Inflammatory macrophage treated with lipopolysaccharide for 4 hours (primary cell): ENCODE results near the gene ZNF544.
"Not testable (repeated sequence)": the region's sequence is repeated elsewhere in the genome, so short reads cannot be mapped to it uniquely, and the experiment has no call there.

ENCODE experiments used
- DNase-seq: peaks from one replicate; pipeline ENCODE4 v3.0.0-alpha.2; 2020

ZNF544 gene

GRCh38 chr19:58258259-58258658 is 29.5 kb downstream of the ZNF544 start:
- DNase-seq, result not testable (repeated sequence)

- DNase-seq, result no peak
These were observed 32.9 kb downstream of the ZNF544 start for GRCh38 chr19:58261600-58261967.

- no peak for DNase-seq
These were observed 33.5 kb downstream of the ZNF544 start for GRCh38 chr19:58261968-58262921.

- no peak for DNase-seq
These were observed 34.2 kb downstream of the ZNF544 start for GRCh38 chr19:58262922-58263296.

- DNase-seq, result no peak
These were observed 36.4 kb downstream of the ZNF544 start for GRCh38 chr19:58265100-58265499.

- DNase-seq, result no peak
These were observed 39.6 kb downstream of the ZNF544 start for GRCh38 chr19:58268344-58268743.

GRCh38 chr19:58274771-58275201 is 46.1 kb downstream of the ZNF544 start:
- no peak for DNase-seq

GRCh38 chr19:58275564-58275963 is 46.9 kb downstream of the ZNF544 start:
- DNase-seq, result no peak

GRCh38 chr19:58277197-58277596 is 48.5 kb downstream of the ZNF544 start:
- no peak for DNase-seq

- DNase-seq, result peak; percentile 55
These were observed 49.2 kb downstream of the ZNF544 start for GRCh38 chr19:58277748-58278540.

GRCh38 chr19:58278541-58279041 is 49.9 kb downstream of the ZNF544 start, which contains the start of gene ZNF8:
TSS of gene ZNF8 (plus strand) at chr19:58278955. CDS start at chr19:58279082, 127 bp downstream.
- DNase-seq, result peak; percentile 99

GRCh38 chr19:58279042-58279924 is 50.6 kb downstream of the ZNF544 start:
- peak; percentile 44 for DNase-seq

- no peak for DNase-seq
These were observed 51.2 kb downstream of the ZNF544 start for GRCh38 chr19:58279925-58280316.

GRCh38 chr19:58284199-58284598 is 55.5 kb downstream of the ZNF544 start:
- no peak for DNase-seq

- no peak for DNase-seq
These were observed 63.2 kb downstream of the ZNF544 start for GRCh38 chr19:58291943-58292342.

GRCh38 chr19:58294743-58295374 is 66.1 kb downstream of the ZNF544 start:
- no peak for DNase-seq

GRCh38 chr19:58296104-58296503 is 67.4 kb downstream of the ZNF544 start:
- no peak for DNase-seq

GRCh38 chr19:58300620-58301019 is 71.9 kb downstream of the ZNF544 start:
- DNase-seq, result no peak

GRCh38 chr19:58304255-58304654 is 75.5 kb downstream of the ZNF544 start:
- DNase-seq, result no peak

GRCh38 chr19:58304748-58305064 is 76.0 kb downstream of the ZNF544 start:
- DNase-seq, result no peak

- DNase-seq, result peak; percentile 99
These were observed 76.6 kb downstream of the ZNF544 start, which contains the start of gene ERVK3-1 for GRCh38 chr19:58305065-58305931. TSS of gene ERVK3-1 (plus strand) at chr19:58305377. CDS start at chr19:58312169, 6,792 bp downstream.
